ENCODE measurements around the gene SMAD7. TPM values are rescaled to one million over a fixed set of nuclear protein-coding genes. Genes with fewer than 3 reads are reported as not detected.

Gene SMAD7
- total RNA-seq, 4 donors from 2014 or later: 22.4 to 48.4 (median 29.3) TPM

- Histone ChIP-seq H3K4me1 (peaks cover 7 to 23% of the 10 kb centered on the region in 2 donors), H3K36me3 (no peaks in the 10 kb centered on the region), H3K9me3 (no peaks in the 10 kb centered on the region), H3K27me3 (no peaks in the 10 kb centered on the region), H3K4me3 (no peak overlapping the region), H3K27ac (peak overlapping the region; percentile 45 to 77)
- intact Hi-C loops (cut with DNase I; ENCODE audit: low total_unique reads): no loop called here
- DNase-seq: no peak
- no peak for TF ChIP-seq POLR2A (IDR thresholded peaks at IDR 0.05)
- TF ChIP-seq CTCF (IDR thresholded peaks at IDR 0.05): no peak
Measured at GRCh38 chr18:48992791-48993555, 42.2 kb upstream of the SMAD7 start.

GRCh38 chr18:48992133-48992532, 41.4 kb upstream of the SMAD7 start:
- Histone ChIP-seq H3K4me1 (peaks cover 7 to 14% of the 10 kb centered on the region in 2 donors), H3K27me3 (no peaks in the 10 kb centered on the region), H3K4me3 (no peak overlapping the region), H3K9me3 (no peaks in the 10 kb centered on the region), H3K27ac (no peak overlapping the region), H3K36me3 (no peaks in the 10 kb centered on the region)
- intact Hi-C loops (cut with DNase I; ENCODE audit: low total_unique reads): no loop called here
- TF ChIP-seq CTCF (IDR thresholded peaks at IDR 0.05) (no peak), POLR2A (IDR thresholded peaks at IDR 0.05) (no peak)
- DNase-seq: no peak

GRCh38 chr18:48991676-48992075, 40.9 kb upstream of the SMAD7 start:
- Histone ChIP-seq H3K9me3 (no peaks in the 10 kb centered on the region), H3K27ac (no peak overlapping the region), H3K4me3 (no peak overlapping the region), H3K36me3 (no peaks in the 10 kb centered on the region), H3K4me1 (peaks cover 7 to 12% of the 10 kb centered on the region in 2 donors), H3K27me3 (no peaks in the 10 kb centered on the region)
- intact Hi-C loops (cut with DNase I; ENCODE audit: low total_unique reads): no loop called here
- no peak for DNase-seq
- TF ChIP-seq POLR2A (IDR thresholded peaks at IDR 0.05): no peak
- TF ChIP-seq CTCF (IDR thresholded peaks at IDR 0.05): no peak

GRCh38 chr18:48991319-48991660, 40.5 kb upstream of the SMAD7 start:
- H3K4me3 ChIP-seq: no peak overlapping the region
- H3K27me3 ChIP-seq: no peaks in the 10 kb centered on the region
- intact Hi-C loops (cut with DNase I; ENCODE audit: low total_unique reads): no loop called here
- no peak for DNase-seq
- H3K9me3 ChIP-seq: no peaks in the 10 kb centered on the region
- no peaks in the 10 kb centered on the region for H3K36me3 ChIP-seq
- H3K4me1 ChIP-seq: peaks cover 7 to 12% of the 10 kb centered on the region in 2 donors
- no peak overlapping the region for H3K27ac ChIP-seq
- no peak for TF ChIP-seq POLR2A (IDR thresholded peaks at IDR 0.05)

- TF ChIP-seq POLR2A (IDR thresholded peaks at IDR 0.05): no peak
- TF ChIP-seq CTCF (IDR thresholded peaks at IDR 0.05): no peak
- DNase-seq: no peak
- H3K27me3 ChIP-seq: no peaks in the 10 kb centered on the region
- peaks cover 7 to 12% of the 10 kb centered on the region in 2 donors for H3K4me1 ChIP-seq
- no peak overlapping the region for H3K4me3 ChIP-seq
- intact Hi-C loops (cut with DNase I; ENCODE audit: low total_unique reads): no loop called here
- no peaks in the 10 kb centered on the region for H3K36me3 ChIP-seq
- H3K27ac ChIP-seq: peak overlapping the region in 1 of 2 donors; percentile 50
- no peaks in the 10 kb centered on the region for H3K9me3 ChIP-seq
Measured at GRCh38 chr18:48990481-48991318, 39.9 kb upstream of the SMAD7 start.
